Nephron progenitor cell (in vitro differentiated cells): ENCODE results near the gene AXL.

Source experiments
- DNase-seq: peaks from one replicate; pipeline ENCODE4 v3.0.0; 2021
- H3K27ac Mint-ChIP-seq: 2 replicates; pipeline ENCODE4 v1.8.0; 2021; ENCODE audit warnings: mild to moderate bottlenecking, moderate library complexity, mixed read lengths
- H3K27me3 Mint-ChIP-seq: 2 replicates; pipeline ENCODE4 v1.8.0; 2021; ENCODE audit warnings: mild to moderate bottlenecking, low read depth, mixed read lengths; ENCODE audit not compliant: poor library complexity
- H3K36me3 Mint-ChIP-seq: 2 replicates; pipeline ENCODE4 v1.8.0; 2021; ENCODE audit warnings: low read depth, mixed read lengths
- H3K4me1 Mint-ChIP-seq: 2 replicates; pipeline ENCODE4 v1.8.0; 2021; ENCODE audit warnings: mixed read lengths
- H3K4me3 Mint-ChIP-seq: 2 replicates; pipeline ENCODE4 v1.8.0; 2021; ENCODE audit warnings: mild to moderate bottlenecking, moderate library complexity, mixed read lengths
- H3K9me3 Mint-ChIP-seq: 2 replicates; pipeline ENCODE4 v1.8.0; 2021; ENCODE audit warnings: mild to moderate bottlenecking, moderate library complexity, mixed read lengths
- CTCF ChIP-seq: fragments of 200-600 bp; sonication (generic); IDR thresholded peaks from 2 replicates; pipeline ENCODE4 v1.5.0; 2021; ENCODE audit warnings: antibody characterized with exemption

The AXL gene

GRCh38 chr19:41206456-41206855 lies 12.6 kb upstream of the AXL start:
- no peak overlapping the region for H3K4me3 Mint-ChIP-seq
- no peak for DNase-seq
- peaks cover 16% of the 10 kb centered on the region for H3K4me1 Mint-ChIP-seq
- H3K9me3 Mint-ChIP-seq: no peaks in the 10 kb centered on the region
- H3K27ac Mint-ChIP-seq: peak overlapping the region; percentile 72
- H3K36me3 Mint-ChIP-seq: no peaks in the 10 kb centered on the region
- peaks cover 4% of the 10 kb centered on the region for H3K27me3 Mint-ChIP-seq
- no peak for TF ChIP-seq CTCF

- no peak for TF ChIP-seq CTCF
- Mint-ChIP-seq H3K4me3 (no peak overlapping the region), H3K27ac (peak overlapping the region; percentile 72), H3K9me3 (no peaks in the 10 kb centered on the region), H3K27me3 (peaks cover 4% of the 10 kb centered on the region), H3K36me3 (no peaks in the 10 kb centered on the region), H3K4me1 (peaks cover 11% of the 10 kb centered on the region)
- DNase-seq: no peak
These were observed 11.9 kb upstream of the AXL start for GRCh38 chr19:41206926-41207750.

- Mint-ChIP-seq H3K4me1 (peaks cover 25% of the 10 kb centered on the region), H3K27me3 (peaks cover 5% of the 10 kb centered on the region), H3K9me3 (no peaks in the 10 kb centered on the region), H3K36me3 (no peaks in the 10 kb centered on the region), H3K4me3 (no peak overlapping the region), H3K27ac (no peak overlapping the region)
- no peak for DNase-seq
- TF ChIP-seq CTCF: no peak
These were observed 4.9 kb upstream of the AXL start for GRCh38 chr19:41214161-41214560.

- peaks cover 18% of the 10 kb centered on the region for H3K27me3 Mint-ChIP-seq
These were observed 1.3 kb upstream of the AXL start for GRCh38 chr19:41217741-41218140.

GRCh38 chr19:41218249-41218614 lies 791 bp upstream of the AXL start:
- Mint-ChIP-seq H3K9me3 (no peaks in the 10 kb centered on the region), H3K4me1 (peaks cover 61% of the 10 kb centered on the region), H3K36me3 (peaks cover 14% of the 10 kb centered on the region), H3K4me3 (peak overlapping the region; percentile 98), H3K27me3 (peaks cover 18% of the 10 kb centered on the region), H3K27ac (peak overlapping the region; percentile 96)
- no peak for DNase-seq
- TF ChIP-seq CTCF: no peak

More at GRCh38 chr19:41217741-41218140, 1.3 kb upstream of the AXL start:
- Mint-ChIP-seq H3K27ac (no peak overlapping the region), H3K4me1 (peaks cover 56% of the 10 kb centered on the region), H3K36me3 (peaks cover 14% of the 10 kb centered on the region), H3K4me3 (peak overlapping the region; percentile 46), H3K9me3 (no peaks in the 10 kb centered on the region)
- no peak for TF ChIP-seq CTCF
- no peak for DNase-seq
